ENCODE data around the gene SHISA4.
"Not testable (repeated sequence)": the region's sequence is repeated elsewhere in the genome, so short reads cannot be mapped to it uniquely, and the experiment has no call there.

Gene SHISA4

GRCh38 chr1:201888282-201889089, at the start of gene SHISA4:
Gene SHISA4, plus strand, starts transcription at chr1:201888898. Its CDS starts 97 bp downstream, at chr1:201888995.
- peak; percentile 88 for DNase-seq (ENCODE audit: low spot score)

GRCh38 chr1:201839089-201839488, 49.6 kb upstream of the SHISA4 start:
- DNase-seq (ENCODE audit: low spot score), result not testable (repeated sequence)

GRCh38 chr1:201840055-201840454, 48.6 kb upstream of the SHISA4 start:
- DNase-seq (ENCODE audit: low spot score), result no peak

- no peak for DNase-seq (ENCODE audit: low spot score)
These were observed 48.2 kb upstream of the SHISA4 start for GRCh38 chr1:201840490-201840889.

GRCh38 chr1:201841265-201841912, 47.3 kb upstream of the SHISA4 start:
- DNase-seq (ENCODE audit: low spot score), result no peak

- DNase-seq (ENCODE audit: low spot score), result no peak
These were observed 46.1 kb upstream of the SHISA4 start for GRCh38 chr1:201842472-201843027.

- DNase-seq (ENCODE audit: low spot score), result no peak
These were observed 43.2 kb upstream of the SHISA4 start for GRCh38 chr1:201845331-201846083.

GRCh38 chr1:201847150-201847549, 41.5 kb upstream of the SHISA4 start:
- no peak for DNase-seq (ENCODE audit: low spot score)

GRCh38 chr1:201848230-201848629, 40.5 kb upstream of the SHISA4 start:
- no peak for DNase-seq (ENCODE audit: low spot score)

- DNase-seq (ENCODE audit: low spot score), result no peak
These were observed 39.2 kb upstream of the SHISA4 start for GRCh38 chr1:201849372-201850052.

- peak; percentile 66 for DNase-seq (ENCODE audit: low spot score)
These were observed 38.7 kb upstream of the SHISA4 start for GRCh38 chr1:201850053-201850397.

GRCh38 chr1:201851949-201852348, 36.7 kb upstream of the SHISA4 start:
- no peak for DNase-seq (ENCODE audit: low spot score)

GRCh38 chr1:201856722-201857121, 32.0 kb upstream of the SHISA4 start:
- not testable (repeated sequence) for DNase-seq (ENCODE audit: low spot score)

- no peak for DNase-seq (ENCODE audit: low spot score)
These were observed 29.3 kb upstream of the SHISA4 start for GRCh38 chr1:201859424-201859823.

GRCh38 chr1:201861448-201861847, 27.2 kb upstream of the SHISA4 start:
- DNase-seq (ENCODE audit: low spot score), result no peak

GRCh38 chr1:201870397-201870796, 18.3 kb upstream of the SHISA4 start:
- peak; percentile 45 for DNase-seq (ENCODE audit: low spot score)

- DNase-seq (ENCODE audit: low spot score), result no peak
These were observed 14.0 kb upstream of the SHISA4 start for GRCh38 chr1:201874672-201875071.

GRCh38 chr1:201876148-201876818, 12.4 kb upstream of the SHISA4 start:
- no peak for DNase-seq (ENCODE audit: low spot score)

GRCh38 chr1:201877877-201878401, 10.8 kb upstream of the SHISA4 start:
- peak; percentile 50 for DNase-seq (ENCODE audit: low spot score)

GRCh38 chr1:201880928-201881571, 7.6 kb upstream of the SHISA4 start:
- DNase-seq (ENCODE audit: low spot score), result no peak

- no peak for DNase-seq (ENCODE audit: low spot score)
These were observed 7.1 kb upstream of the SHISA4 start for GRCh38 chr1:201881617-201882016.

All from AG08396 (cell line).